NOMO-1 treated with dmso at 0.1 percent for 144 hours (cell line): ENCODE results near the gene APP.
"Not testable (repeated sequence)": the region's sequence is repeated elsewhere in the genome, so short reads cannot be mapped to it uniquely, and the experiment has no call there.

Experiments
- DNase-seq: peaks from one replicate; lab custom pipeline; 2025; ENCODE audit not compliant: unreplicated experiment; lab: John Stamatoyannopoulos, UW

The APP gene

GRCh38 chr21:25955646-25956045 lies 214.9 kb downstream of the APP start:
- no peak for DNase-seq

DNA sequence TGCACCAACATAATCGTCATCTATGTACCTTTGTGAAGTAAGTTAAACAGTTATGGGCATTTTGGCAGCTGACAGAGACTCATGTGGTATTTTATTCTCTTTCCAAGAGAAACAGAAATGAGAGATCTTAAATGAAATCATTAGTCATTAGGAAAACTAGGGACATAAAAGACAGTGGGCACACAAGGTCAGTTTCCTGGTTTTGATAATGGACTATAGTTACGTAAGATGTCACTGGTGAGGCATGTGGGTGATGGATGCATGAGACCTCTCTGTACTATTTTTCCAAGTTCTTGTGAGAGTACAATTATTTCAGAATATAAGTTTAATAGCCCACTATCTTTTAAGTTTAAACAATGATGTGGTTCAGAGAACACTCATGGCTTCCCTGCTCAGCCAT lies 216.9 kb downstream of the APP start:
- DNase-seq = no peak

- no peak for DNase-seq
These were observed 217.4 kb downstream of the APP start for GRCh38 chr21:25953196-25953595.

- DNase-seq = no peak
These were observed 218.3 kb downstream of the APP start for GRCh38 chr21:25952306-25952705.

GRCh38 chr21:25949701-25950100 lies 220.9 kb downstream of the APP start:
- no peak for DNase-seq

DNA sequence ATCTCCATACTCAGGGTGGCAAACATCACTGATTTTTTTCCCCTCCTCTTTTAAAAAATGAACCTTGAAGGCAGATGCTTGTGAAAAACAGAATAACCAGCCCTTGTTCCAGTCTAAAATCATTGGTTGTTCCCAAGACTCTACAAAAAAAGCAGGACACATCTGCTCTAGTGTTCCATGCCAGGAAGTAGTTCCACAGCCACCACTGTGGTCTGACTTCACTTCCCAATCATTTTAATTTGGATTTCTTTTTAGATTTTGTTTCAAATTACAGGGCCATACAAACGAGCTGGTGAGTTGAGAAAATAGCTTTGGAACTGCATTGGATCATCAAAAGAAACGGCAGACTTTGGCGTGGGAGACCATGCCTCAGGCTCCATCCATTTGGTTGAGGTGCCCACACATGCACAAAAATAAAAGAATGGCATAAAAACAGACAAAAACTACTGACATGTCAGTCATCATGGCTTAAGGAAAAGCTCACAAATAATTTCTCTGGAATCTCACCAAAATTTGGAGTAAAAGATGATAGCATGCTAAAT lies 225.8 kb downstream of the APP start:
- no peak for DNase-seq

- DNase-seq = no peak
These were observed 226.5 kb downstream of the APP start for GRCh38 chr21:25944082-25944481.

GRCh38 chr21:25942135-25942534 lies 228.4 kb downstream of the APP start:
- DNase-seq = no peak

DNA sequence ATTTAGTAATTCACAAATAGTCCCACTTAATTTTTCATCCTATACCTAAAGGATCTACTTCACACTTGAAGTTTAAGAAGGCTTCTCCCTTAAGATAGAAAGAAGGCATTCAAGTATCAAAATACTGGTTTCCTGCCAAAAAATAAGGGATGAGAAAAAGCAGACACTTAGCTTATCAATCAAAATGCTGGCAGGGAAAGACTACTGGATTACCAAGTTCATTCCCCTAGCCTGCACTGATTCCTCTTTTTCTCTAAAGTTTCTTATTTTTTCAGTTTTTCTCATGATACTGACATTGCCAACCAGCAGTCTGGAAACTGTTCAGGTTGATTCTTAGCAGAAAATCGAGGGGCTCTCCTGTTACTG lies 231.2 kb downstream of the APP start:
- no peak for DNase-seq

DNA sequence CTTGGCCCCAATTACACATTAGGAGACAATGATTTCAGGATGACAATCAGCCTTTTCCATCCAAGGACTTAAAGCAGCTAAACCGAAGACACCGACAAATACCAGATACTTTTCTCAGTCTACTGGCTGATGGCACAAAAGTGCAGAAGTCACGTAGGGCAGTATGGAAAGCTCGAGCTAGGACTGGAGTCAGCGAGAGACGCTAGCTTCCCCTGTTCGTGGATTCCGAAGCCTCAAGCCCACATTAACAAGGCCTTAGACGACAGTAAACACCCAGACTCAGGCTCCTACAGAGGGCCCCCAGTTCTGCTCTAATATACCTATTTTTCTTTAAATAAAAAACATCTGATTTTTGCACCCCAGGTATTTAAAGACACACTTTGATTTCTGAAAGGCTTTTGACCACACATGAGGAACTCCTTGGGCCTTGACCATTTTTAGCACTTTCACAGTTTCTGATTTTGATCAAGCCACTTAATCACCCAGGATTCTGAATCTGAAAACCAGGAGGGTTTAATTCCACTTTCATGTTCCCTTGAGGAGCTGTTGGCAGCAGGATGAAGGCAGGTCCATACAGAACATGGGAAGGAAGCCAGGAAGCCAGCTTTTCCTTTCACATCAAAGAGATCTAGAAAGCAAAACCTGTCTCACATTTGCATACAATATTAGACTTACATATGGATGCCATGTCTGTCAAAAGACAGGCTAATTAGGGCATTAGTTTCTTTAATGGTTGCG lies 231.7 kb downstream of the APP start:
- no peak for DNase-seq

GRCh38 chr21:25936776-25937175 lies 233.8 kb downstream of the APP start:
- no peak for DNase-seq

DNA sequence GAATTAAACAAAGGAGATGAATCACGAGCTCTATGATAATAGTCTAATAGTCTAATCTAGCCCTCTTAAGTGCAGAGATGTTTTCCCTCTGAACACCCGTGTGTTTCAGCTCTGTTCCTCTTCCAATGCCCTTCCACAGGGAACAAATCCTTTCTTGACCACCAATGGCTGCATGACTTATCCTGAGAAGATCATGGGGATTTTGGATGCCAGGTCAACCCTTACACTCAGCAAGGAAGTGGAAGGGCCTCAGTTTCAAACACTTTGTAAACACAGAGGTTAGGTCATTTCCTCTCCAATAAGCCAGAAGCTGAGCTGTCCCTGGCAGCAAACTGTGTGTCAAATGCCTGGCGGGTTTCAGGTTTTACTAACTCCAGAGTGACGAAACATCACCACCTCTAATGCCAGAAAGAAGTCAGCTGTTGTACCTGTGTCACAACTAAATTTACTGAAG lies 235.8 kb downstream of the APP start:
- no peak for DNase-seq

GRCh38 chr21:25934130-25934529 lies 236.4 kb downstream of the APP start:
- DNase-seq = no peak

- no peak for DNase-seq
These were observed 238.8 kb downstream of the APP start for GRCh38 chr21:25931765-25932164.

DNA sequence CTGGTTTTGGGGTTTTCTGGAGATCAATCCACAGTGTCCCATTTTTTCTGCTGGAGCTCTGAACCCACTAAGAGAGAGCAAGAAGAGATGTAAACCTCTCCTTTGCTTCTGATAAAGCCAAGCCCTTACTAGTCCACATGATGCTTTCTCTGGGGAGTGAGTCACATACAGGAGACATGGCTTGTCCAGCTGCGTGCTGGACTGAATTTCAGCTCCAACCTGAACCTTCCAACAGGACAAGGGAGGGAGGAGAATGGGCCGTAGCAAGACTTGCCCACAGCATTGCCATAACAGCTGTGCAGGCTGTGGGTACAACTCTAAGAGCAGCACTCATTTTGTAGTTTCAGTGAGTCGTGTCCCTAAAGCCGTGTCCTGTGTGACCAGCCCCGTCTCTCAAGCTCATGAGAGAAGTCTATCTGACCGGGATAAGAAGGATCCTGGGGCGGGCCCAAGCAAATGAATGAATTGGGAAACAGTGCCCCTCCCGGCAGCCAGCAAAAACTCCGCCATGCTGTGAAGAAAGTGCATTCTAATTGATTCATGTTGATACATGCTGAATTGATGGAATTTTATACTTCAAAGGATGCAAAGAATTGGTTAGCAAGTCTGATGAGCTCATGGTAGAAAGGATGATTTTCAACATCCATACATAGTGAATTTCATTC lies 240.6 kb downstream of the APP start:
- DNase-seq = no peak

GRCh38 chr21:25927195-25927880 lies 243.2 kb downstream of the APP start:
- DNase-seq = no peak

DNA sequence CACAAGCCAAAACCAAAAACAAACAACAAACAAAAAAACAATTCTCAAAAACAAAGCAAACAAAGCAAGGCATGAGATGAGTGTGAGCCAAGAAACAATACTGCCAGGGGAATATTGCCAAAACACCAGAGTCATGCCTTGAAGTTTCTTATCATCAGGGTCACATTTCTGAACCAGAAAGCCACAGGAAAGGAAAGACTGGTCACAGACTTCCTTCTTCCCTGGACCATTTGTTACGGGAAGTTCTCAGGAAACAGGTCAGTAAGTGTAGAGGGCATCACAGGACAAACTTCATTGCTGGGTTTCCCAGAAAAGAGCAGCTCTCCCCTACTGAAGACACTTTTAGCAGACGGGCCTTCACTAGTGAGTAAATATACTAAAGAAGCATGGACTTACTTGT lies 244.6 kb downstream of the APP start:
- no peak for DNase-seq

- no peak for DNase-seq
These were observed 245.3 kb downstream of the APP start for GRCh38 chr21:25925064-25925800.

- not testable (repeated sequence) for DNase-seq
These were observed 252.4 kb downstream of the APP start for GRCh38 chr21:25918152-25918551.

DNA sequence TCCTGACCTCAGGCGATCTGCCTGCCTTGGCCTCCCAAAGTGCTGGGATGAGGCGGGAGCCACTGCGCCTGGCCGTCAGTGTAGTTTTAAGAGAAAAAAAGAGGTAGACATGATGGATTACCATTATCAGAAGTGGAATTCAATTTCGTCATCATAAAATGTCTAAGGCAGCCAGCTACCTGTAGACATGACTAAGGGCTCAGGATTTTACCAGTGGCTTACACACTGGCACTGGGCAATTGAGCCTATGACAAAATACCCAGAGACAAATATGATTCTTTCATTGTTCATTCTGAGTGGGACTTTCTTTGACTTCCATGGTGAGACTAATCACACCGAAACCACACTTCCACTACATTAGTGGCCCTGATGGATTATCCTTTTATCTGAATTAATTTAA lies 254.3 kb downstream of the APP start:
- no peak for DNase-seq

GRCh38 chr21:25913479-25913878 lies 257.1 kb downstream of the APP start:
- no peak for DNase-seq
